Measurements from ENCODE around the gene NFASC. TPM values are rescaled to one million over a fixed set of nuclear protein-coding genes. Genes with fewer than 3 reads are reported as not detected.
A peak's percentile ranks its signal among the peaks of the same experiment; 100 is the strongest.

NFASC gene
- polyA plus RNA-seq, 3 donors, result 0.08 TPM; not detected in 2

DNA sequence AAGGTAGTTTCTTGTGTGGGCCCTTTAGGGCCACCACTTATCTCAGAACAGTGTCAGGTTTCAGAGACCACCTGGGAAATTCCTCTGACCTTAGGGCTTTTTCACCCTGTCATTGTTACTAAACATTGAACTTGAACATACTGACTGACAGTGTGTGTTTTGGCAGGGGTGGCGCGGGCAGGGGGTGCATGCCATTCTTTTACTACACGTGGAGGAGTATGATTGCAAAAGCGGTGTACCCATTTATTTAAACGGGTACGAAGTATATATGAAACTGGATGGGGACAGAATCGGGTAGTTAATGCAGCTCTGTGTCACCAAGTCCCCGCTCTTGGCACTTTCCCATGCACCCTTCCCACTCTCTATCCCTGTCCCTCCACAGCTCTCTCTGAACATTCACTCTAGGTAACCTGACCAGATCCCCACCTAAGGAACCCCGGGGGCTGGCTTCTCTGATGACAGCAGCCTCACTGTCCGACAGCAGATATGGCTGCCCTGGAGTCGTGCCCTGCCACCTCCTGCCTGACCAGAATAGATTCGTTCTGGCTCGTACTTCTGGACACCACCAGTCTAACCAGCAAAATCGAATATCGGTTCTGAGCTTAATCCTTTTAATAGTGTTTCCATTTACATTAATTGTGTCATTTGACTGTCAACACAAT is 51.3 kb downstream of the NFASC start:
- no peak overlapping the region for H3K9ac ChIP-seq (ENCODE audit: insufficient read depth, low read length, poor library complexity, severe bottlenecking)
- no peaks in the 10 kb centered on the region for H3K36me3 ChIP-seq (replicated peaks in 1 of 2; ENCODE audit: control insufficient read depth in 1 of 2, insufficient read depth in 2 of 2, low read length in 2 of 2)
- peaks cover 0 to 3% of the 10 kb centered on the region in 2 donors for H3K27me3 ChIP-seq (ENCODE audit: control insufficient read depth in 2 of 2, insufficient read depth in 2 of 2, low read length in 2 of 2)
- DNase-seq, result no peak
- H3K4me1 Mint-ChIP-seq, result no peaks in the 10 kb centered on the region
- TF ChIP-seq, protein P1, sequence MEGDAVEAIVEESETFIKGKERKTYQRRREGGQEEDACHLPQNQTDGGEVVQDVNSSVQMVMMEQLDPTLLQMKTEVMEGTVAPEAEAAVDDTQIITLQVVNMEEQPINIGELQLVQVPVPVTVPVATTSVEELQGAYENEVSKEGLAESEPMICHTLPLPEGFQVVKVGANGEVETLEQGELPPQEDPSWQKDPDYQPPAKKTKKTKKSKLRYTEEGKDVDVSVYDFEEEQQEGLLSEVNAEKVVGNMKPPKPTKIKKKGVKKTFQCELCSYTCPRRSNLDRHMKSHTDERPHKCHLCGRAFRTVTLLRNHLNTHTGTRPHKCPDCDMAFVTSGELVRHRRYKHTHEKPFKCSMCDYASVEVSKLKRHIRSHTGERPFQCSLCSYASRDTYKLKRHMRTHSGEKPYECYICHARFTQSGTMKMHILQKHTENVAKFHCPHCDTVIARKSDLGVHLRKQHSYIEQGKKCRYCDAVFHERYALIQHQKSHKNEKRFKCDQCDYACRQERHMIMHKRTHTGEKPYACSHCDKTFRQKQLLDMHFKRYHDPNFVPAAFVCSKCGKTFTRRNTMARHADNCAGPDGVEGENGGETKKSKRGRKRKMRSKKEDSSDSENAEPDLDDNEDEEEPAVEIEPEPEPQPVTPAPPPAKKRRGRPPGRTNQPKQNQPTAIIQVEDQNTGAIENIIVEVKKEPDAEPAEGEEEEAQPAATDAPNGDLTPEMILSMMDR (IDR thresholded peaks at IDR 0.05), result no peak
- no peaks in the 10 kb centered on the region for H3K9me3 ChIP-seq (replicated peaks in 1 of 2; ENCODE audit: control insufficient read depth in 1 of 2, insufficient read depth in 1 of 2, low read length in 2 of 2)
- H3K4me3 ChIP-seq (replicated peaks in 1 of 3; ENCODE audit: low read depth in 2 of 3, low read length in 3 of 3), result no peak overlapping the region
- H3K4me3 Mint-ChIP-seq, result no peak overlapping the region
- no peaks in the 10 kb centered on the region for H3K4me1 ChIP-seq (ENCODE audit: control insufficient read depth in 1 of 2, insufficient read depth in 2 of 2, low read length in 2 of 2)
- no peaks in the 10 kb centered on the region for H4K20me1 ChIP-seq (ENCODE audit: insufficient read depth, low read length)
- no peak overlapping the region for H3K4me2 ChIP-seq (replicated peaks; ENCODE audit: extremely low read depth, low read length, poor library complexity, severe bottlenecking)
- H3K27ac Mint-ChIP-seq, result peak overlapping the region in 1 of 7 donors; percentile 58
- H3K79me2 ChIP-seq (ENCODE audit: insufficient read depth, low read length), result no peaks in the 10 kb centered on the region
- peaks cover 0 to 1% (median 0%) of the 10 kb centered on the region in 7 donors for H3K9me3 Mint-ChIP-seq
- H3K27me3 Mint-ChIP-seq (ENCODE audit: low read depth in 3 of 3), result peaks cover 10 to 26% (median 19%) of the 10 kb centered on the region in 3 donors
- H3K36me3 Mint-ChIP-seq, result no peaks in the 10 kb centered on the region
- no peak overlapping the region for H2AFZ ChIP-seq (ENCODE audit: insufficient read depth, low read depth, low read length, poor library complexity, severe bottlenecking)
- WGBS (ENCODE audit: insufficient coverage), result 89% methylated on average over 11 of the region's 15 CpGs
- H3K27ac ChIP-seq (ENCODE audit: low read depth in 1 of 2, low read length in 2 of 2), result no peak overlapping the region
- intact Hi-C loops (cut with micrococcal nuclease), result no loop called here

GRCh38 chr1:204923201-204923600 is 52.5 kb downstream of the NFASC start:
- no peak overlapping the region for H3K9ac ChIP-seq (ENCODE audit: insufficient read depth, low read length, poor library complexity, severe bottlenecking)
- WGBS (ENCODE audit: insufficient coverage), result 67% methylated on average over 10 of the region's 10 CpGs
- H3K27me3 ChIP-seq (ENCODE audit: control insufficient read depth in 2 of 2, insufficient read depth in 2 of 2, low read length in 2 of 2), result peaks cover 0 to 3% of the 10 kb centered on the region in 2 donors
- H3K36me3 ChIP-seq (replicated peaks in 1 of 2; ENCODE audit: control insufficient read depth in 1 of 2, insufficient read depth in 2 of 2, low read length in 2 of 2), result no peaks in the 10 kb centered on the region
- H3K79me2 ChIP-seq (ENCODE audit: insufficient read depth, low read length), result no peaks in the 10 kb centered on the region
- peaks cover 10 to 28% (median 23%) of the 10 kb centered on the region in 3 donors for H3K27me3 Mint-ChIP-seq (ENCODE audit: low read depth in 3 of 3)
- no peaks in the 10 kb centered on the region for H3K36me3 Mint-ChIP-seq
- H3K4me1 ChIP-seq (ENCODE audit: control insufficient read depth in 1 of 2, insufficient read depth in 2 of 2, low read length in 2 of 2), result no peaks in the 10 kb centered on the region
- H2AFZ ChIP-seq (ENCODE audit: insufficient read depth, low read depth, low read length, poor library complexity, severe bottlenecking), result no peak overlapping the region
- H3K9me3 ChIP-seq (replicated peaks in 1 of 2; ENCODE audit: control insufficient read depth in 1 of 2, insufficient read depth in 1 of 2, low read length in 2 of 2), result no peaks in the 10 kb centered on the region
- no peak overlapping the region for H3K27ac ChIP-seq (ENCODE audit: low read depth in 1 of 2, low read length in 2 of 2)
- intact Hi-C loops (cut with micrococcal nuclease), result no loop called here
- TF ChIP-seq, protein P1 (IDR thresholded peaks at IDR 0.05), result no peak
- no peak overlapping the region for H3K27ac Mint-ChIP-seq
- no peak overlapping the region for H3K4me2 ChIP-seq (replicated peaks; ENCODE audit: extremely low read depth, low read length, poor library complexity, severe bottlenecking)
- H4K20me1 ChIP-seq (ENCODE audit: insufficient read depth, low read length), result no peaks in the 10 kb centered on the region
- H3K4me3 ChIP-seq (replicated peaks in 1 of 3; ENCODE audit: low read depth in 2 of 3, low read length in 3 of 3), result no peak overlapping the region
- no peaks in the 10 kb centered on the region for H3K4me1 Mint-ChIP-seq
- H3K4me3 Mint-ChIP-seq, result no peak overlapping the region
- H3K9me3 Mint-ChIP-seq, result peaks cover 0 to 1% (median 0%) of the 10 kb centered on the region in 7 donors
- no peak for DNase-seq

Data from CD14-positive monocyte (primary cell).